ENCODE measurements around the gene NCKAP5.

DNA sequence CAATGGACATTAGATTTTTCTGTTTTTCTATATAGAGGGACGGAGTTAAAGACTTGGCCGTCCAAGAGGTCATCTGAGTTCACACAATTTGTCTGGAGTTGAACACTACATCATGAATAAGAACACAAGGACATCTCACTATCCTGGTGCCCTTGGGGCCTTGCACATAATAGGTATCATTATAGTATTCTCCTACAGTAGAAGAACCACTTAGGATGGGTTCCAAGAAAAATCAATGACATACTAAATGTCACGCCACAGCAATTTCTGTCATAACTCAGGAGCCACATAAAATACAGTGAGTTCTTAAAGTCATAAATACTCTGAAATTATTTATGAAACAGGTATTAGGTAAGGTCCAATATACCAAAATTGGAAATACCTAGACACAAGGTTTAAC, 154.4 kb downstream of the NCKAP5 start:
- TF ChIP-seq YY1 (IDR thresholded peaks at IDR 0.05; ENCODE audit: insufficient read depth, insufficient read length) (no peak), ZNF274 (IDR thresholded peaks at IDR 0.05; ENCODE audit: low read depth, low read length) (no peak), SUZ12 (IDR thresholded peaks at IDR 0.05; ENCODE audit: extremely low read depth, insufficient read depth, insufficient read length) (no peak)

All from NT2/D1 (cell line).